Fibroblast of lung (primary cell): Measurements from ENCODE around the gene ATP8A2. TPM values are rescaled to one million over a fixed set of nuclear protein-coding genes. Genes with fewer than 3 reads are reported as not detected.

Source experiments
- DNase-seq, 2 donors: peaks; one replicate each; pipeline versions ENCODE4 v3.0.0 to v3.0.0-alpha.2; 2010; ENCODE audit warnings: low read depth in 2 of 2
- H2AFZ ChIP-seq: 2 replicates; pipeline ENCODE4 v1.5.1; 2012; ENCODE audit warnings: low read length, control low read depth, inconsistent platforms
- H3K27ac ChIP-seq: 2 replicates; pipeline ENCODE4 v1.5.1; 2011; ENCODE audit warnings: low read length, control low read depth; ENCODE audit not compliant: insufficient read depth
- H3K27me3 ChIP-seq: 2 replicates; pipeline ENCODE4 v1.5.1; 2011; ENCODE audit warnings: mild to moderate bottlenecking, low read length; ENCODE audit not compliant: control insufficient read depth, insufficient read depth
- H3K36me3 ChIP-seq: 2 replicates; pipeline ENCODE4 v1.5.1; 2011; ENCODE audit warnings: low read length; ENCODE audit not compliant: control insufficient read depth, insufficient read depth
- H3K4me1 ChIP-seq: 2 replicates; pipeline ENCODE4 v1.5.1; 2011; ENCODE audit warnings: low read length; ENCODE audit not compliant: control insufficient read depth, insufficient read depth; ENCODE audit errors: extremely low read depth
- H3K4me2 ChIP-seq: 2 replicates; pipeline ENCODE4 v1.5.1; 2011; ENCODE audit warnings: low read length, control low read depth; ENCODE audit not compliant: insufficient read depth; ENCODE audit errors: extremely low read depth
- H3K4me3 ChIP-seq, 4 experiments: fragments of 200-600 bp in 1 of 4; sonication (generic) in 1 of 4; replicated peaks in 1 of 4; 2 replicates each; pipeline ENCODE4 v1.5.1; 2011 to 2016; ENCODE audit warnings: low read length in 4 of 4, low read depth in 3 of 4, mild to moderate bottlenecking in 3 of 4, control low read depth in 2 of 4, inconsistent platforms in 1 of 4, mixed read lengths in 1 of 4; ENCODE audit not compliant: insufficient read depth in 1 of 4; ENCODE audit errors: control extremely low read depth in 1 of 4
- H3K79me2 ChIP-seq: 2 replicates; pipeline ENCODE4 v1.5.1; 2012; ENCODE audit warnings: mild to moderate bottlenecking, low read length, inconsistent platforms; ENCODE audit not compliant: control insufficient read depth, insufficient read depth
- H3K9ac ChIP-seq: 2 replicates; pipeline ENCODE4 v1.5.1; 2011; ENCODE audit warnings: mild to moderate bottlenecking, low read length, control low read depth; ENCODE audit not compliant: insufficient read depth
- H3K9me3 ChIP-seq: 2 replicates; pipeline ENCODE4 v1.5.1; 2012; ENCODE audit warnings: low read depth, low read length; ENCODE audit not compliant: control insufficient read depth, insufficient read depth
- H4K20me1 ChIP-seq: 2 replicates; pipeline ENCODE4 v1.5.1; 2011; ENCODE audit warnings: low read length; ENCODE audit not compliant: control insufficient read depth, insufficient read depth; ENCODE audit errors: extremely low read depth
- EZH2 ChIP-seq: IDR thresholded peaks from 2 replicates; pipeline ENCODE4 v1.5.1; 2012; ENCODE audit warnings: low read length, control low read depth, mild to moderate bottlenecking; ENCODE audit errors: missing control alignments
- polyA plus RNA-seq, 2 donors: library from polyadenylated mRNA; depleted of rRNA in 1 of 2; stranded (reverse) in 1 of 2; unstranded in 1 of 2; fragments of >200 nt; gene quantifications; 2 replicates each; pipeline ENCODE4 v1.2.1, GENCODE V29; 2011 to 2012; ENCODE audit warnings: missing spikeins in 1 of 2
- total RNA-seq: library from RNA; depleted of rRNA; stranded (reverse); fragments of >200 nt; gene quantifications from 2 replicates; pipeline ENCODE4 v1.2.1, GENCODE V29; 2014
- TF ChIP-seq, protein P1 (sequence below), 2 donors: IDR thresholded peaks in 1 of 2; conservative IDR thresholded peaks in 1 of 2; 1 replicate in 1 of 2; 2 replicates in 1 of 2; pipeline ENCODE4 v1.5.1; 2011 to 2012; ENCODE audit warnings: low read length in 2 of 2, control low read depth in 1 of 2, inconsistent platforms in 1 of 2, low read depth in 1 of 2, mild to moderate bottlenecking in 1 of 2

ATP8A2 gene
- total and polyA plus RNA-seq, 2 donors (not counting 1 experiment from before 2014, with no cell fraction given), result under 0.01 to 0.01 TPM

DNA sequence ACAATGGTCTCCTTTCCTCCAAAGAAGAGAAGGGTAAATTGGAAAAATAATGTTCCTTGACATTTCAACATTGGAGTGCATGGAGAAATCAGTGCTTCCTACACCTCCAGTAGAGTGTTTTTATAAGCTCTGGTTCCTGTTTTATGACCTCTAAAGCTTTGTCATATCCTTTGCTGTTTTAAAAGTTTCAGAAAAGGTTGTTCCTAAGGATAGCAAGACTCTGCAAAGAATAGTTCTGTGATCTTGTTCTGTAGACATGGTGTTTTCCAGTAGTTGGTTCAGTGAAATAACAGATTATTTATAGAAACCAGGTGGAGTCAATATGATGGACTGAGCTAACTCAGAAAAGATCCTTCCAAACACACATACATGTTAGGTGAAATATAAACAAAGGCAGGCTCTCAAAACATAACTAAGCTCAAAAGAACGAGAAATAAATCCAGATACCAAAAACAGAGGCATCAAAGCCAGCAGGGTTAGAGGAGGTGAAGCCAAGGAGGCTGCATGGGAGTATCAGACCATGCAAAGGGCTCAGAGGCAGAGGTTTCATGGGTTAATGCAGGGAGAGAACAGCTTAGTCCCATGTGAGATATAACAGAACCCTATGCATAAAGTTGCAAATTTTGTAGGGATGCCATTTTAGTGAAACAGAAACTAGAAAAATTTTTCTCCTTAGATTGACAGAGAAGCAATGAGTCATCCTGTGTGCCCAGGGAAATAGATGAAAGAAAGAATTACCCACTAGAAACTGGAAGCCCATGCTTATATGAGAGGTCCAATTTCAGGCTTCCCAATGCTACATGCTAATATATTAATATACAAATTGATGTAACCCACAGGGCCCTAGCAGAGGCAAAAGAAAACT lies 635.7 kb downstream of the ATP8A2 start:
- Histone ChIP-seq H2AFZ (no peak overlapping the region), H3K4me3 (no peak overlapping the region), H3K79me2 (no peaks in the 10 kb centered on the region), H3K36me3 (no peaks in the 10 kb centered on the region), H3K4me1 (no peaks in the 10 kb centered on the region), H3K9me3 (no peaks in the 10 kb centered on the region), H3K27me3 (no peaks in the 10 kb centered on the region), H3K4me2 (no peak overlapping the region), H3K27ac (no peak overlapping the region), H3K9ac (no peak overlapping the region), H4K20me1 (no peaks in the 10 kb centered on the region)
- DNase-seq, result no peak
- TF ChIP-seq, protein P1, sequence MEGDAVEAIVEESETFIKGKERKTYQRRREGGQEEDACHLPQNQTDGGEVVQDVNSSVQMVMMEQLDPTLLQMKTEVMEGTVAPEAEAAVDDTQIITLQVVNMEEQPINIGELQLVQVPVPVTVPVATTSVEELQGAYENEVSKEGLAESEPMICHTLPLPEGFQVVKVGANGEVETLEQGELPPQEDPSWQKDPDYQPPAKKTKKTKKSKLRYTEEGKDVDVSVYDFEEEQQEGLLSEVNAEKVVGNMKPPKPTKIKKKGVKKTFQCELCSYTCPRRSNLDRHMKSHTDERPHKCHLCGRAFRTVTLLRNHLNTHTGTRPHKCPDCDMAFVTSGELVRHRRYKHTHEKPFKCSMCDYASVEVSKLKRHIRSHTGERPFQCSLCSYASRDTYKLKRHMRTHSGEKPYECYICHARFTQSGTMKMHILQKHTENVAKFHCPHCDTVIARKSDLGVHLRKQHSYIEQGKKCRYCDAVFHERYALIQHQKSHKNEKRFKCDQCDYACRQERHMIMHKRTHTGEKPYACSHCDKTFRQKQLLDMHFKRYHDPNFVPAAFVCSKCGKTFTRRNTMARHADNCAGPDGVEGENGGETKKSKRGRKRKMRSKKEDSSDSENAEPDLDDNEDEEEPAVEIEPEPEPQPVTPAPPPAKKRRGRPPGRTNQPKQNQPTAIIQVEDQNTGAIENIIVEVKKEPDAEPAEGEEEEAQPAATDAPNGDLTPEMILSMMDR (conservative IDR thresholded peaks at IDR 0.05 in 1 of 2, IDR thresholded peaks at IDR 0.05 in 1 of 2; ENCODE audit: low read depth in 1 of 2, low read length in 2 of 2), result no peak
- TF ChIP-seq EZH2, result no peak

DNA sequence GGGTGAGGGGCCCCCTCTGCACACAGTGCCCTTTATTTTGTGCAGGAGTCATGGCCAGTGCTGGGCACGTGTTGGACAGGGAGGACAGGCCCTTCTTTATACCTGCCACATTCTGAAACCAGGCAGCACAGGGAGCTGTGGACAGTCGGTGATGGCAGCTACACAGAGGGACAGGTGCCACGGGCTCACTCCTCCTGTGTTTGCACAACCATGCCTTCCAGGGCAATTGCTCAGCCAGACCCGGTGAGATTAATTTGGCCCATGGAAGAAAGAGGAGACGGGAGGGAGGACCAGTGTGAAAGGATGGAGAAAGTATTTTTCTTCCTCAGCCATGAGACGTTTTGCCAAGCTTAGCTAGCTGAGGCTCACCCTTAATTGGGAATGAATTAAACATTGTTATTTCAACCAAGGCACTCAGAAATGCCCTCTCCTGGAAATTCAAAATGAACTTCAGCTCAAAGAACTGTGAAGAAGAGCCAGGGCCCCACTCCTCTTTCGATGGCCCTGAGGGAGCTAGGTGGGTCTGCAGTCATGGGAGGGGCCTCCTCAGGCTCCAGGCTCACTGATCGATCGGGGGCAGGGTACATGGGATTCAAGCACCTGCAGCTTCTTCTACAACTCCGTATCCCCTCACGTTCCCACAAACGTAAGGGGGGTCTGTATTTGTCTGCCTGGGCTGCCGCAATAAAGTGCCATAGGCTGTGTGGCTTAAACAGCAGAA lies 638.9 kb downstream of the ATP8A2 start:
- Histone ChIP-seq H3K4me3 (no peak overlapping the region), H3K4me1 (no peaks in the 10 kb centered on the region), H4K20me1 (no peaks in the 10 kb centered on the region), H3K9ac (no peak overlapping the region), H3K9me3 (no peaks in the 10 kb centered on the region), H3K36me3 (no peaks in the 10 kb centered on the region), H3K27me3 (no peaks in the 10 kb centered on the region), H3K79me2 (no peaks in the 10 kb centered on the region), H2AFZ (no peak overlapping the region), H3K4me2 (no peak overlapping the region), H3K27ac (no peak overlapping the region)
- TF ChIP-seq EZH2, result no peak
- TF ChIP-seq, protein P1 (conservative IDR thresholded peaks at IDR 0.05 in 1 of 2, IDR thresholded peaks at IDR 0.05 in 1 of 2; ENCODE audit: low read depth in 1 of 2, low read length in 2 of 2), result no peak
- DNase-seq, result no peak

DNA sequence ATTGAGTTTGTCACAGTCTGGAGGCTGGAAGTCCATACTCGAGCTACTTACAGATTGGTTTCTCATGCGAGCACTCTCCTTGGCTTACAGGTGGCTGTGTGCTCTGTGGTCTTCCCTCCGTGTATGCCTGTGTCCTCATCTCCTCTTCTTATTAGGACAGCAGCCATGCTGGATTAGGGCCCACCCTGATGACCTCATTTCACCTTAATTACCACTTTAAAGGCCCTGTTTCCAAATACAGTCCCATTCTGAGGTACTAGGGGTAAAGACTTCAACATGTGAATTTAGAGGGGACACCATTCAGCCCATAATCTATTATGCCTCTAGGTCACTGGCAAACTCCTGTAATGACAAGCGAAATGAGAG lies 639.4 kb downstream of the ATP8A2 start:
- H3K9ac ChIP-seq, result no peak overlapping the region
- H3K27me3 ChIP-seq, result no peaks in the 10 kb centered on the region
- H4K20me1 ChIP-seq, result no peaks in the 10 kb centered on the region
- H3K27ac ChIP-seq, result no peak overlapping the region
- DNase-seq, result no peak
- no peak overlapping the region for H3K4me3 ChIP-seq
- TF ChIP-seq EZH2, result no peak
- TF ChIP-seq, protein P1 (conservative IDR thresholded peaks at IDR 0.05 in 1 of 2, IDR thresholded peaks at IDR 0.05 in 1 of 2; ENCODE audit: low read depth in 1 of 2, low read length in 2 of 2), result no peak
- no peaks in the 10 kb centered on the region for H3K36me3 ChIP-seq
- no peaks in the 10 kb centered on the region for H3K79me2 ChIP-seq
- H3K4me2 ChIP-seq, result no peak overlapping the region
- H3K4me1 ChIP-seq, result no peaks in the 10 kb centered on the region
- no peak overlapping the region for H2AFZ ChIP-seq
- H3K9me3 ChIP-seq, result no peaks in the 10 kb centered on the region
